H1 (cell line): Measurements from ENCODE around the gene MBNL2. TPM values are rescaled to one million over a fixed set of nuclear protein-coding genes. Genes with fewer than 3 reads are reported as not detected.

ENCODE experiments used
- CTCF ChIA-PET: fragments of 300-600 bp; sonication (Branson Sonifier 250); formaldehyde crosslinking; loops from one replicate; lab custom pipeline; 2021; ENCODE audit not compliant: partially characterized antibody; lab: Charles Lee
- POLR2A ChIA-PET: fragments of 300-600 bp; sonication (Branson Sonifier 250); formaldehyde crosslinking; loops from one replicate; lab custom pipeline; 2021; ENCODE audit warnings: inconsistent platforms; ENCODE audit not compliant: partially characterized antibody; lab: Charles Lee
- DNase-seq, 2 experiments: peaks; one replicate each; pipeline versions ENCODE4 v3.0.0 to v3.0.0-alpha.2; 2010 to 2022; ENCODE audit warnings: low spot score in 2 of 2, low read depth in 1 of 2, mixed read lengths in 1 of 2
- FAIRE-seq: peaks from 2 replicates; lab custom pipeline; 2011; peaks lifted over from hg19 to GRCh38; lab: Jason Lieb, UNC
- H2AFZ ChIP-seq: 2 replicates; pipeline ENCODE4 v1.8.1; 2012; ENCODE audit warnings: low read length, inconsistent platforms
- H2AK5ac ChIP-seq: 2 replicates; pipeline ENCODE4 v1.6.1; 2013; ENCODE audit warnings: low read depth, low read length
- H2BK120ac ChIP-seq: replicated peaks from 2 replicates; pipeline ENCODE3; 2013; ENCODE audit warnings: low read depth, low read length, inconsistent platforms
- H2BK12ac ChIP-seq: 2 replicates; pipeline ENCODE4 v1.6.1; 2013; ENCODE audit warnings: low read depth, low read length
- H2BK15ac ChIP-seq: 2 replicates; pipeline ENCODE4 v1.6.1; 2013; ENCODE audit warnings: low read length
- H2BK20ac ChIP-seq: 2 replicates; pipeline ENCODE4 v1.6.1; 2013; ENCODE audit warnings: low read length
- H2BK5ac ChIP-seq: 2 replicates; pipeline ENCODE4 v1.6.1; 2013; ENCODE audit warnings: low read depth, low read length
- H3K14ac ChIP-seq: 2 replicates; pipeline ENCODE4 v1.6.1; 2013; ENCODE audit warnings: inconsistent platforms; ENCODE audit not compliant: insufficient read length
- H3K18ac ChIP-seq: 2 replicates; pipeline ENCODE4 v1.6.1; 2013; ENCODE audit warnings: low read length; ENCODE audit errors: extremely low read depth
- H3K23ac ChIP-seq: 2 replicates; pipeline ENCODE4 v1.6.1; 2013; ENCODE audit warnings: inconsistent platforms; ENCODE audit not compliant: insufficient read length
- H3K23me2 ChIP-seq: 2 replicates; pipeline ENCODE4 v1.6.1; 2013; ENCODE audit warnings: low read depth, low read length
- H3K27ac ChIP-seq: 2 replicates; pipeline ENCODE4 v1.6.1; 2011; ENCODE audit warnings: low read depth, low read length, inconsistent platforms
- H3K27me3 ChIP-seq, 4 experiments: replicated peaks in 1 of 4; 1 replicate in 1 of 4; 2 replicates in 3 of 4; pipeline versions ENCODE4 v1.6.1 to v1.8.1; 2011 to 2013; ENCODE audit warnings: low read length in 3 of 4, mild to moderate bottlenecking in 3 of 4, inconsistent platforms in 2 of 4, mixed read lengths in 2 of 4, moderate library complexity in 1 of 4; ENCODE audit not compliant: control insufficient read depth in 3 of 4, insufficient read depth in 3 of 4; ENCODE audit errors: extremely low read depth in 1 of 4
- H3K36me3 ChIP-seq, 4 experiments: 2 replicates each; pipeline versions ENCODE4 v1.6.1 to v1.8.1; 2011 to 2013; ENCODE audit warnings: mild to moderate bottlenecking in 4 of 4, low read length in 3 of 4, moderate library complexity in 2 of 4, control low read depth in 1 of 4, inconsistent platforms in 1 of 4; ENCODE audit not compliant: insufficient read depth in 4 of 4, control insufficient read depth in 2 of 4
- H3K4ac ChIP-seq: replicated peaks from 2 replicates; pipeline ENCODE3; 2013; ENCODE audit warnings: low read length, low read depth, mixed read lengths, inconsistent platforms; ENCODE audit not compliant: insufficient read length
- H3K4me1 ChIP-seq, 4 experiments: replicated peaks in 1 of 4; 1 replicate in 1 of 4; 2 replicates in 3 of 4; pipeline versions ENCODE4 v1.6.1 to v1.8.1; 2011 to 2013; ENCODE audit warnings: low read length in 3 of 4, inconsistent platforms in 2 of 4, mixed read lengths in 1 of 4; ENCODE audit not compliant: insufficient read depth in 4 of 4, control insufficient read depth in 3 of 4
- H3K4me2 ChIP-seq, 2 experiments: 2 replicates each; pipeline versions ENCODE4 v1.6.1 to v1.8.1; 2011 to 2013; ENCODE audit warnings: low read depth in 2 of 2, low read length in 2 of 2, control low read depth in 1 of 2, inconsistent platforms in 1 of 2, mild to moderate bottlenecking in 1 of 2; ENCODE audit not compliant: insufficient read depth in 1 of 2
- H3K4me3 ChIP-seq, 4 experiments: fragments of 200-600, 300-600 bp in 1 of 4; sonication (generic), shearing (Covaris generic), sonication (Bioruptor Twin) in 1 of 4; 2 replicates each; pipeline versions ENCODE4 v1.5.1 to v1.8.1; 2011 to 2016; ENCODE audit warnings: low read length in 4 of 4, low read depth in 3 of 4, control low read depth in 2 of 4, inconsistent platforms in 2 of 4, mild to moderate bottlenecking in 2 of 4, mixed read lengths in 1 of 4, moderate library complexity in 1 of 4; ENCODE audit not compliant: insufficient read depth in 2 of 4; ENCODE audit errors: extremely low read depth in 1 of 4
- H3K56ac ChIP-seq: replicated peaks from 2 replicates; pipeline ENCODE3; 2013; ENCODE audit warnings: low read depth, mild to moderate bottlenecking, mixed read lengths, low read length, inconsistent platforms; ENCODE audit not compliant: insufficient read length
- H3K79me1 ChIP-seq: 2 replicates; pipeline ENCODE4 v1.6.1; 2013; ENCODE audit warnings: low read depth, low read length, control low read depth
- H3K79me2 ChIP-seq, 2 experiments: 2 replicates each; pipeline versions ENCODE4 v1.6.1 to v1.8.1; 2012 to 2013; ENCODE audit warnings: low read length in 2 of 2, mild to moderate bottlenecking in 2 of 2, inconsistent platforms in 1 of 2; ENCODE audit not compliant: insufficient read depth in 2 of 2, control insufficient read depth in 1 of 2
- H3K9ac ChIP-seq, 4 experiments: replicated peaks in 1 of 4; 1 replicate in 1 of 4; 2 replicates in 3 of 4; pipeline versions ENCODE4 v1.6.1 to v1.8.1; 2011 to 2013; ENCODE audit warnings: low read depth in 3 of 4, low read length in 3 of 4, control low read depth in 2 of 4, mild to moderate bottlenecking in 2 of 4, moderate library complexity in 2 of 4, inconsistent platforms in 1 of 4; ENCODE audit errors: extremely low read depth in 1 of 4
- H3K9me3 ChIP-seq, 2 experiments: 2 replicates each; pipeline versions ENCODE4 v1.6.1 to v1.8.1; 2012 to 2013; ENCODE audit warnings: mild to moderate bottlenecking in 2 of 2, moderate library complexity in 2 of 2, control low read depth in 1 of 2, inconsistent platforms in 1 of 2, low read depth in 1 of 2, low read length in 1 of 2, mixed read lengths in 1 of 2; ENCODE audit not compliant: insufficient read depth in 2 of 2
- H4K20me1 ChIP-seq, 2 experiments: replicated peaks in 1 of 2; 2 replicates each; pipeline versions ENCODE3 to v1.8.1; 2011 to 2013; ENCODE audit warnings: inconsistent platforms in 2 of 2, low read length in 2 of 2, mild to moderate bottlenecking in 1 of 2; ENCODE audit not compliant: insufficient read depth in 2 of 2, control insufficient read depth in 1 of 2
- H4K5ac ChIP-seq: 2 replicates; pipeline ENCODE4 v1.6.1; 2013; ENCODE audit warnings: low read length, low read depth, mixed read lengths, inconsistent platforms; ENCODE audit not compliant: insufficient read length
- H4K8ac ChIP-seq: 2 replicates; pipeline ENCODE4 v1.8.0; 2013; ENCODE audit warnings: mild to moderate bottlenecking, moderate library complexity, low read length, inconsistent platforms; ENCODE audit not compliant: insufficient read depth; ENCODE audit errors: extremely low read depth
- H4K91ac ChIP-seq: replicated peaks from 2 replicates; pipeline ENCODE3; 2013; ENCODE audit warnings: low read length, mixed read lengths, inconsistent platforms; ENCODE audit not compliant: insufficient read length
- ATF3 ChIP-seq: IDR thresholded peaks from 2 replicates; pipeline ENCODE4 v1.6.1; 2011; ENCODE audit warnings: low read depth, mild to moderate bottlenecking, low read length; ENCODE audit not compliant: insufficient read depth
- CREB1 ChIP-seq: IDR thresholded peaks from 2 replicates; pipeline ENCODE4 v1.6.1; 2012; ENCODE audit warnings: inconsistent platforms
- JUND ChIP-seq: IDR thresholded peaks from 2 replicates; pipeline ENCODE4 v1.6.1; 2011; ENCODE audit warnings: mild to moderate bottlenecking, improper control_type of control experiment, low read length
- KDM5A ChIP-seq: fragments of 200-600 bp; IDR thresholded peaks from 2 replicates; pipeline ENCODE4 v1.7.1; 2012; ENCODE audit warnings: mild to moderate bottlenecking, low read length, inconsistent platforms, mixed read lengths
- SUZ12 ChIP-seq: fragments of 200-600 bp; sonication (generic); IDR thresholded peaks from 2 replicates; pipeline ENCODE4 v1.6.1; 2012; ENCODE audit warnings: mild to moderate bottlenecking, inconsistent platforms, low read length, moderate library complexity, mixed read lengths
- YY1 ChIP-seq: IDR thresholded peaks from 2 replicates; pipeline ENCODE4 v1.6.1; 2011; ENCODE audit warnings: low read depth, mild to moderate bottlenecking, low read length
- WGBS, 2 experiments: shearing (Covaris generic) in 1 of 2; methylation state at CpG; one replicate each; pipeline versions ENCODE4 v1.1.6 to v1.1.7; 2013 to 2015; ENCODE audit warnings: low lambda C conversion rate in 2 of 2, mixed read lengths in 2 of 2, inconsistent platforms in 1 of 2, low coverage in 1 of 2, missing lambda C conversion rate in 1 of 2; ENCODE audit not compliant: insufficient replicate concordance in 2 of 2, insufficient coverage in 1 of 2, insufficient read length in 1 of 2; ENCODE audit errors: extremely low coverage in 1 of 2, missing lambda C conversion rate in 1 of 2; 5-methylcytosine and 5-hydroxymethylcytosine counted together
- polyA plus RNA-seq, 7 experiments: library from polyadenylated mRNA; depleted of rRNA in 3 of 7; stranded (reverse) in 5 of 7; unstranded in 2 of 7; fragments of >200 nt in 5 of 7; fragments of 200-250 nt in 2 of 7; gene quantifications; 1 replicate in 5 of 7; 2 replicates in 1 of 7; 4 replicates in 1 of 7; pipeline versions ENCODE4 v1.2.1 to v1.2.3, GENCODE V29; 2011 to 2013; ENCODE audit warnings: missing spikeins in 2 of 7, mixed read lengths in 2 of 7
- total RNA-seq: library from RNA; stranded (reverse); fragmentation: NEBNext Ultra II Directional; extraction: Animal tissue kit (Norgen Biotek cat#: 25700); gene quantifications from 2 replicates; pipeline ENCODE4 v1.2.1, GENCODE V29; 2021

Gene MBNL2
- total and polyA plus RNA-seq, 2 of the 8 experiments (the other 6 are each of a cell fraction or from before 2014, with no cell fraction given) = 1.0 to 2.6 TPM

DNA sequence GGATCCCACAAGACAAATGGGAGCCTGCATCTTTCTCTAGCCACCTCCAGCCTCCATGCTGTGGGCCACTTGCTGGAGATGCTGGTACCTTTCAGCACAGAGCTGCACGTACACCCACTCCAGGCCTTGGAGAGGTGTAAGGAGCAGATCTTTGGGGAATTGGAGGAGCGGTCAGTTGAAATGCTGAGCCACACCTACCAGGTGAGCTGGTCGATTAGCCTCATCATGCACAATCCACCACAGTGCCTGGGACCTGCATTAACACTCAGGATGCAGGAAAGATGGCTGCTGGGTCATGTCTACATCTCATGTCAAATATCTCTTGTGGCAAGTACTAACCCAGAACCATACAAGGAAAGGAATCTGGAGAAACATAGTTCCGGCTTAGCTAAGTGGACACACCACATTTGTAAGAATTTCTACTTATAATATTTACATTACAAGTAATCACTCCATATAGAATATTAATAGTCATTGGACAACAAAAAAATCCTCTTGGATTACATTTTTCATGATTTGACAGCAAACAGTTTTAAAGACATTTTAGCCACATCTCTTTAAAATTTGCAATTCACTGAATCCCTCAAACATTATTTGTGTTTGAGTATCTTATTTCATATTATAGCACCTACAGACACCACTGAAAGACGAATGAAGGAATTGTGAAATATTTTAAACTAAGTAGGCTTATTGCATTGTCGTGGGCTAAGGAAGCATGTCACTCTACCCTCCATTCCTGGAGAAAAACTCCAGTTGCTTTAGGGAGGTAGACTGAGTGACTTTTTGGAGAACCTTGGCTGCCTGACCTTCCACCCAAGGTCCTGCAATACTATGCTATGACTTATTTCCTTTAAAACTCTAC, 21.8 kb upstream of the MBNL2 start:
- no peak overlapping the region for H2BK15ac ChIP-seq
- H3K9me3 ChIP-seq = no peaks in the 10 kb centered on the region
- H4K91ac ChIP-seq = no peak overlapping the region
- FAIRE-seq = no peak
- H3K79me2 ChIP-seq = no peaks in the 10 kb centered on the region
- 90% methylated on average over 6 of the region's 6 CpGs; no CpG with 5 or more reads in 1 of the 2 experiments for WGBS, 2 experiments
- no peak overlapping the region for H3K4me2 ChIP-seq
- H3K79me1 ChIP-seq = no peaks in the 10 kb centered on the region
- no peak overlapping the region for H3K56ac ChIP-seq
- no peaks in the 10 kb centered on the region for H3K27me3 ChIP-seq
- H2BK20ac ChIP-seq = no peak overlapping the region
- POLR2A ChIA-PET = no interaction called here
- H3K4me1 ChIP-seq = peaks cover 0 to 3% (median 0%) of the 10 kb centered on the region in 4 experiments; a peak in 3 of 7 replicates
- CTCF ChIA-PET = no interaction called here
- no peaks in the 10 kb centered on the region for H3K23me2 ChIP-seq
- no peak overlapping the region for H2AK5ac ChIP-seq
- H3K18ac ChIP-seq = no peak overlapping the region
- no peak overlapping the region for H2AFZ ChIP-seq
- H4K5ac ChIP-seq = no peak overlapping the region
- no peak overlapping the region for H2BK12ac ChIP-seq
- H4K8ac ChIP-seq = no peak overlapping the region
- no peak overlapping the region for H2BK5ac ChIP-seq
- no peaks in the 10 kb centered on the region for H4K20me1 ChIP-seq
- no peak for DNase-seq
- no peak overlapping the region for H3K9ac ChIP-seq
- H3K23ac ChIP-seq = no peak overlapping the region
- H3K27ac ChIP-seq = no peak overlapping the region
- no peak for TF ChIP-seq ATF3
- TF ChIP-seq KDM5A = no peak
- TF ChIP-seq JUND = no peak
- TF ChIP-seq CREB1 = no peak
- no peak for TF ChIP-seq SUZ12
- TF ChIP-seq YY1 = no peak
- TF ChIP-seq, all 59 proteins: peak for 0
- H3K36me3 ChIP-seq = no peaks in the 10 kb centered on the region
- no peak overlapping the region for H2BK120ac ChIP-seq
- H3K14ac ChIP-seq = no peak overlapping the region
- H3K4ac ChIP-seq = no peak overlapping the region
- no peak overlapping the region for H3K4me3 ChIP-seq
